Measurements from ENCODE around the gene TWIST1. TPM values are rescaled to one million over a fixed set of nuclear protein-coding genes. Genes with fewer than 3 reads are reported as not detected.

The TWIST1 gene
- polyA plus RNA-seq, 1 experiment = 28.2 TPM

GRCh38 chr7:19144661-19145433 is 27.4 kb upstream of the TWIST1 start, which contains the start of gene FERD3L:
Gene FERD3L (minus strand): TSS chr7:19145421. CDS start chr7:19145362, 59 bp downstream.
- POLR2A ChIA-PET = no interaction called here
- H3K4me3 ChIP-seq (ENCODE audit: low read depth, low read length) = no peak within 1 kb of the TSS

GRCh38 chr7:19143881-19144574 is 26.6 kb upstream of the TWIST1 start:
- DNase-seq (ENCODE audit: low read depth) = no peak
- Histone ChIP-seq H3K4me3 (ENCODE audit: low read depth, low read length) (no peak overlapping the region), H3K27me3 (ENCODE audit: control insufficient read depth, insufficient read depth, low read length) (peaks cover 16% of the 10 kb centered on the region), H3K36me3 (ENCODE audit: control insufficient read depth, insufficient read depth, low read length) (no peaks in the 10 kb centered on the region)
- ChIA-PET CTCF (no interaction called here), POLR2A (no interaction called here)
- TF ChIP-seq CTCF (IDR thresholded peaks at IDR 0.05; ENCODE audit: insufficient read depth, low read depth, low read length) = no peak

More at GRCh38 chr7:19144661-19145433, 27.4 kb upstream of the TWIST1 start, which contains the start of gene FERD3L:
- CTCF ChIA-PET = interaction anchor here (1.3 kb wide), 1 partner anchor 14 kb away, joined by 3 read pairs; no protein-coding TSS in a partner anchor
- Histone ChIP-seq H3K36me3 (ENCODE audit: control insufficient read depth, insufficient read depth, low read length) (no peaks in the 10 kb centered on the region), H3K27me3 (ENCODE audit: control insufficient read depth, insufficient read depth, low read length) (peaks cover 16% of the 10 kb centered on the region)
- DNase-seq (ENCODE audit: low read depth) = no peak
- no peak for TF ChIP-seq CTCF (IDR thresholded peaks at IDR 0.05; ENCODE audit: insufficient read depth, low read depth, low read length)

GRCh38 chr7:19139706-19140327 is 22.4 kb upstream of the TWIST1 start:
- Histone ChIP-seq H3K4me3 (ENCODE audit: low read depth, low read length) (no peak overlapping the region), H3K36me3 (ENCODE audit: control insufficient read depth, insufficient read depth, low read length) (no peaks in the 10 kb centered on the region), H3K27me3 (ENCODE audit: control insufficient read depth, insufficient read depth, low read length) (peaks cover 10% of the 10 kb centered on the region)
- no peak for TF ChIP-seq CTCF (IDR thresholded peaks at IDR 0.05; ENCODE audit: insufficient read depth, low read depth, low read length)
- CTCF ChIA-PET = no interaction called here
- POLR2A ChIA-PET = no interaction called here
- DNase-seq (ENCODE audit: low read depth) = no peak

- no peaks in the 10 kb centered on the region for H3K36me3 ChIP-seq (ENCODE audit: control insufficient read depth, insufficient read depth, low read length)
- H3K27me3 ChIP-seq (ENCODE audit: control insufficient read depth, insufficient read depth, low read length) = no peaks in the 10 kb centered on the region
- no peak overlapping the region for H3K4me3 ChIP-seq (ENCODE audit: low read depth, low read length)
- TF ChIP-seq CTCF (IDR thresholded peaks at IDR 0.05; ENCODE audit: insufficient read depth, low read depth, low read length) = no peak
- no peak for DNase-seq (ENCODE audit: low read depth)
- CTCF ChIA-PET = no interaction called here
- POLR2A ChIA-PET = no interaction called here
These were observed 16.4 kb upstream of the TWIST1 start for GRCh38 chr7:19133886-19134285.

GRCh38 chr7:19133390-19133789 is 16.0 kb upstream of the TWIST1 start:
- ChIA-PET CTCF (interaction anchor here (0.9 kb wide), 1 partner anchor 11 kb away, joined by 3 read pairs; no protein-coding TSS in a partner anchor), POLR2A (no interaction called here)
- Histone ChIP-seq H3K36me3 (ENCODE audit: control insufficient read depth, insufficient read depth, low read length) (no peaks in the 10 kb centered on the region), H3K27me3 (ENCODE audit: control insufficient read depth, insufficient read depth, low read length) (no peaks in the 10 kb centered on the region), H3K4me3 (ENCODE audit: low read depth, low read length) (no peak overlapping the region)
- DNase-seq (ENCODE audit: low read depth) = no peak
- no peak for TF ChIP-seq CTCF (IDR thresholded peaks at IDR 0.05; ENCODE audit: insufficient read depth, low read depth, low read length)
